K562 (cell line): ENCODE results near the gene MERTK. TPM values are rescaled to one million over a fixed set of nuclear protein-coding genes. Genes with fewer than 3 reads are reported as not detected.

Experiments used
- ATAC-seq: fragments of 200-7000 bp; cut with Tn5 transposase; 3 replicates; pipeline ENCODE4 v1.9.1; 2020; ENCODE audit warnings: moderate library complexity
- BruUV-seq: library from RNA; stranded (reverse); fragments of 400-500 nt; replicated peaks from 2 replicates; lab custom pipeline; 2021; lab: Mats Ljungman, UMichigan
- CTCF ChIA-PET: fragments of 300-600 bp; formaldehyde crosslinking; extraction: SDS; loops from one replicate; lab custom pipeline; 2021; ENCODE audit warnings: low intra/inter-chr PET ratio; lab: Yijun Ruan, JAX
- POLR2A ChIA-PET: fragments of 300-600, 350-650 bp; sonication (Branson Sonifier 250); formaldehyde crosslinking; extraction: SDS; loops from one replicate; lab custom pipeline; 2021; ENCODE audit warnings: antibody characterized with exemption, inconsistent platforms; lab: Yijun Ruan, JAX
- DNase-seq, 4 experiments: peaks; one replicate each; pipeline versions ENCODE4 v3.0.0 to v3.0.0-alpha.2; 2011 to 2018; ENCODE audit warnings: low spot score in 3 of 4, mixed read lengths in 3 of 4; ENCODE audit errors: extremely low read depth in 1 of 4
- FAIRE-seq: peaks from 2 replicates; lab custom pipeline; 2011; peaks lifted over from hg19 to GRCh38; lab: Jason Lieb, UNC
- H2AFZ ChIP-seq: 2 replicates; pipeline ENCODE4 v1.6.0; 2011; ENCODE audit warnings: low read depth, low read length, control low read depth, inconsistent platforms
- H3K27ac ChIP-seq: fragments of 200-600 bp; 3 replicates; pipeline ENCODE4 v1.8.0; 2011; ENCODE audit warnings: low read depth, mild to moderate bottlenecking, control low read depth, inconsistent platforms, low read length, moderate library complexity, mixed read lengths; ENCODE audit errors: extremely low read depth
- H3K27me3 ChIP-seq, 2 experiments: fragments of 300-600 bp in 1 of 2; 2 replicates in 1 of 2; 3 replicates in 1 of 2; pipeline versions ENCODE4 v1.6.0 to v1.8.0; 2011; ENCODE audit warnings: inconsistent platforms in 2 of 2, low read length in 2 of 2, mild to moderate bottlenecking in 1 of 2, mixed read lengths in 1 of 2, moderate library complexity in 1 of 2; ENCODE audit not compliant: control insufficient read depth in 2 of 2, insufficient read depth in 2 of 2
- H3K36me3 ChIP-seq: fragments of 300-600 bp; 3 replicates; pipeline ENCODE4 v1.8.0; 2011; ENCODE audit warnings: mild to moderate bottlenecking, low read length, inconsistent platforms; ENCODE audit not compliant: control insufficient read depth, insufficient read depth
- H3K4me1 ChIP-seq, 2 experiments: fragments of 200-600 bp in 1 of 2; replicated peaks in 1 of 2; 2 replicates in 1 of 2; 3 replicates in 1 of 2; pipeline versions ENCODE4 v1.5.1 to v1.8.0; 2011; ENCODE audit warnings: inconsistent platforms in 2 of 2, low read length in 2 of 2, mild to moderate bottlenecking in 1 of 2, mixed read lengths in 1 of 2, moderate library complexity in 1 of 2; ENCODE audit not compliant: control insufficient read depth in 2 of 2, insufficient read depth in 2 of 2
- H3K4me2 ChIP-seq: 2 replicates; pipeline ENCODE4 v1.6.1; 2011; ENCODE audit warnings: low read length, control low read depth, inconsistent platforms, mixed read lengths; ENCODE audit not compliant: insufficient read depth
- H3K4me3 ChIP-seq: fragments of 200-600 bp; sonication (generic), shearing (Covaris generic); 2 replicates; pipeline ENCODE4 v1.5.1; 2016; ENCODE audit warnings: control low read depth, inconsistent platforms
- H3K79me2 ChIP-seq: fragments of 200-600 bp; 3 replicates; pipeline ENCODE4 v1.8.0; 2011; ENCODE audit warnings: low read length, inconsistent platforms; ENCODE audit not compliant: control insufficient read depth, insufficient read depth
- H3K9ac ChIP-seq, 2 experiments: 2 replicates each; pipeline versions ENCODE4 v1.6.0 to v1.6.1; 2011; ENCODE audit warnings: low read depth in 2 of 2, low read length in 2 of 2, control low read depth in 1 of 2, inconsistent platforms in 1 of 2, mild to moderate bottlenecking in 1 of 2, mixed read lengths in 1 of 2; ENCODE audit not compliant: insufficient read depth in 1 of 2
- H3K9me1 ChIP-seq: one replicate; pipeline ENCODE4 v1.6.0; 2011; ENCODE audit warnings: inconsistent platforms, mild to moderate bottlenecking, low read length, moderate library complexity; ENCODE audit not compliant: control insufficient read depth, insufficient read depth
- H3K9me3 ChIP-seq: replicated peaks from 2 replicates; pipeline ENCODE4 v1.5.1; 2011; ENCODE audit warnings: low read depth, low read length, inconsistent platforms; ENCODE audit not compliant: control insufficient read depth, insufficient read depth
- H4K20me1 ChIP-seq: replicated peaks from 2 replicates; pipeline ENCODE4 v1.6.1; 2011; ENCODE audit warnings: low read length, inconsistent platforms, mixed read lengths; ENCODE audit not compliant: control insufficient read depth, insufficient read depth
- CTBP1 ChIP-seq: fragments of 450-650 bp; IDR thresholded peaks from 2 replicates; pipeline ENCODE4 v1.6.1; 2016; ENCODE audit warnings: borderline replicate concordance
- FOSL1 ChIP-seq: fragments of 200-800 bp; sonication (Bioruptor generic); conservative IDR thresholded peaks from 2 replicates; pipeline ENCODE4 v1.6.1; 2016; ENCODE audit warnings: missing genetic modification characterization, missing compliant biosample characterization
- FOXK2 ChIP-seq, 2 experiments: fragments of 450-650 bp; IDR thresholded peaks in 1 of 2; conservative IDR thresholded peaks in 1 of 2; 2 replicates each; pipeline ENCODE4 v1.6.1; 2016; ENCODE audit warnings: low read depth in 2 of 2, mild to moderate bottlenecking in 1 of 2
- KDM1A ChIP-seq, 2 experiments: fragments of 450-650 bp; IDR thresholded peaks; 2 replicates each; pipeline ENCODE4 v1.6.1; 2016; ENCODE audit warnings: mild to moderate bottlenecking in 2 of 2
- L3MBTL2 ChIP-seq: fragments of 450-650 bp; IDR thresholded peaks from 2 replicates; pipeline ENCODE4 v1.6.1; 2016; ENCODE audit warnings: mild to moderate bottlenecking, moderate library complexity
- NR2C2 ChIP-seq, 2 experiments: fragments of 200-800 bp in 1 of 2; sonication (Bioruptor generic) in 1 of 2; sonication (generic) in 1 of 2; formaldehyde crosslinking in 1 of 2; IDR thresholded peaks; 2 replicates each; pipeline versions ENCODE4 v1.6.1 to v1.8.0; 2016 to 2022; ENCODE audit warnings: mild to moderate bottlenecking in 1 of 2, missing compliant biosample characterization in 1 of 2, missing genetic modification characterization in 1 of 2, missing genetic modification reagents in 1 of 2
- NR4A1 ChIP-seq, 2 experiments: fragments of 250-450 bp in 1 of 2; fragments of 450-650 bp in 1 of 2; sonication (Bioruptor Pico) in 1 of 2; IDR thresholded peaks; 2 replicates each; pipeline versions ENCODE4 v1.4.0 to v1.6.1; 2016 to 2020; ENCODE audit warnings: mild to moderate bottlenecking in 2 of 2, missing compliant biosample characterization in 1 of 2, missing genetic modification characterization in 1 of 2, moderate library complexity in 1 of 2
- PKNOX1 ChIP-seq: fragments of 450-650 bp; IDR thresholded peaks from 2 replicates; pipeline ENCODE4 v1.6.1; 2016
- POLR2G ChIP-seq: fragments of 200-400 bp; formaldehyde crosslinking; IDR thresholded peaks from 2 replicates; pipeline ENCODE4 v1.6.1; 2017; ENCODE audit warnings: low read depth, mild to moderate bottlenecking, antibody characterized with exemption, low read length, moderate library complexity
- RBM17 ChIP-seq: fragments of 200-400 bp; formaldehyde crosslinking; IDR thresholded peaks from 2 replicates; pipeline ENCODE4 v1.6.1; 2017; ENCODE audit warnings: low read depth, mild to moderate bottlenecking, low read length, borderline replicate concordance
- SMARCB1 ChIP-seq: IDR thresholded peaks from 2 replicates; pipeline ENCODE4 v1.6.1; 2011; ENCODE audit warnings: improper control_type of control experiment, low read depth; ENCODE audit not compliant: insufficient read length
- STAG1 ChIP-seq: sonication (generic); formaldehyde crosslinking; IDR thresholded peaks from 2 replicates; pipeline ENCODE4 v1.5.0; 2020; ENCODE audit warnings: missing genetic modification reagents, borderline replicate concordance
- ZBTB34 ChIP-seq: fragments of 250-450 bp; sonication (Bioruptor Pico); IDR thresholded peaks from 2 replicates; pipeline ENCODE4 v1.8.0; 2021; ENCODE audit warnings: mild to moderate bottlenecking, moderate library complexity
- ZNF449 ChIP-seq: fragments of 250-450 bp; sonication (Bioruptor Pico); IDR thresholded peaks from 2 replicates; pipeline ENCODE4 v1.8.0; 2022; ENCODE audit warnings: moderate library complexity, mild to moderate bottlenecking, inconsistent platforms
- ZNF639 ChIP-seq, 2 experiments: fragments of 200-800 bp in 1 of 2; sonication (Bioruptor generic) in 1 of 2; sonication (generic) in 1 of 2; formaldehyde crosslinking in 1 of 2; IDR thresholded peaks in 1 of 2; conservative IDR thresholded peaks in 1 of 2; 2 replicates each; pipeline versions ENCODE4 v1.5.0 to v1.6.1; 2016 to 2020; ENCODE audit warnings: missing compliant biosample characterization in 1 of 2, missing genetic modification characterization in 1 of 2, missing genetic modification reagents in 1 of 2
- WGBS: fragments of 100-300 bp; shearing (Covaris generic); methylation state at CpG from one replicate; pipeline ENCODE4 v1.1.6; 2016; ENCODE audit warnings: low coverage, mixed read lengths; ENCODE audit not compliant: insufficient coverage; ENCODE audit errors: missing lambda C conversion rate; 5-methylcytosine and 5-hydroxymethylcytosine counted together
- in situ Hi-C: fragments of 300-500 bp; cut with MboI; formaldehyde crosslinking; loops from 4 replicates; pipeline ENCODE4 v1.15.0; 2018; ENCODE audit warnings: inconsistent platforms, mixed read lengths
- intact Hi-C: fragments of 100-400 bp; cut with micrococcal nuclease; formaldehyde crosslinking; loops from 2 replicates; pipeline ENCODE4 v1.14.2; 2022
- polyA plus RNA-seq, 8 experiments: library from polyadenylated mRNA; depleted of rRNA in 4 of 8; stranded (reverse) in 5 of 8; unstranded in 3 of 8; fragments of >200 nt; fragmentation: Nextera tagmentation in 2 of 8; fragmentation: Illumina TruSeq in 1 of 8; extraction: Ambion mirVana in 2 of 8; extraction: Trizol in 1 of 8; gene quantifications; 2 replicates each; pipeline versions ENCODE4 v1.2.1 to v1.2.3, GENCODE V29; 2011 to 2014; ENCODE audit warnings: inconsistent platforms in 1 of 8, missing spikeins in 1 of 8
- total RNA-seq, 7 experiments: library from RNA; depleted of rRNA in 6 of 7; stranded (reverse); fragments of >200 nt in 6 of 7; fragmentation: Illumina TruSeq in 2 of 7; extraction: Trizol in 2 of 7; gene quantifications; 2 replicates each; pipeline versions ENCODE4 v1.2.1 to v1.2.3, GENCODE V29; 2011 to 2021; ENCODE audit warnings: low replicate concordance in 1 of 7

Gene MERTK
- total and polyA plus RNA-seq, 9 of the 15 experiments (the other 6 are each of a cell fraction or from before 2014, with no cell fraction given), result 0.23 to 1.6 (median 0.74) TPM

- H2AFZ ChIP-seq, result peak overlapping the region; percentile 78
- no peak overlapping the region for H3K27ac ChIP-seq
- in situ Hi-C loops, result loop anchor here (25.0 kb wide), 1 partner anchor 341 kb away; no protein-coding TSS in a partner anchor
- DNase-seq, result peak; percentile 44 to 69 (median 54)
- peak; percentile 70 for FAIRE-seq
- no peaks in the 10 kb centered on the region for H3K9me1 ChIP-seq
- intact Hi-C loops, result loop anchor here (5.0 kb wide), 1 partner anchor 361 kb away; the partner anchor contains the start of gene ZC3H8
- no peaks in the 10 kb centered on the region for H3K9me3 ChIP-seq
- no peak overlapping the region for H3K4me2 ChIP-seq
- WGBS, result 7% methylated on average over 3 of the region's 3 CpGs
- no peaks in the 10 kb centered on the region for H4K20me1 ChIP-seq
- no peak overlapping the region for H3K4me3 ChIP-seq
- peak; percentile 61 for ATAC-seq
- peaks cover 15 to 24% of the 10 kb centered on the region in 2 experiments for H3K4me1 ChIP-seq
- no peaks in the 10 kb centered on the region for H3K36me3 ChIP-seq
- peaks cover 0 to 6% of the 10 kb centered on the region in 2 experiments; a peak in 2 of 5 replicates for H3K27me3 ChIP-seq
- ChIA-PET POLR2A (interaction anchor here (0.6 to 1.1 kb wide), 3 partner anchors 9 to 12 kb away, joined by 3 to 4 read pairs (median 3); no protein-coding TSS in a partner anchor), CTCF (interaction anchor here (2.1 kb wide), 1 partner anchor 153 kb away, joined by 4 read pairs; no protein-coding TSS in a partner anchor)
- no peak overlapping the region for H3K9ac ChIP-seq
- BruUV-seq, result no TSS peak
- no peaks in the 10 kb centered on the region for H3K79me2 ChIP-seq
- TF ChIP-seq ZNF449 (CRISPR knock-in tag) (no peak), NR4A1 (CRISPR knock-in tag; IDR thresholded peaks at IDR 0.05) (no peak), NR4A1 (tag; IDR thresholded peaks at IDR 0.05) (0 out of 2 replicates have a peak, but pooled peaks have one; percentile 28), FOXK2 (conservative IDR thresholded peaks at IDR 0.05 in 1 of 2, IDR thresholded peaks at IDR 0.05 in 1 of 2; ENCODE audit: low read depth in 2 of 2) (peak; percentile 26 to 45; a peak in 1 of 4 replicates), ZNF639 (CRISPR knock-in tag; conservative IDR thresholded peaks at IDR 0.05 in 1 of 2, IDR thresholded peaks at IDR 0.05 in 1 of 2) (no peak), POLR2G (no peak), FOSL1 (tag) (no peak), STAG1 (CRISPR knock-in tag) (no peak), PKNOX1 (peak; percentile 63), NR2C2 (CRISPR knock-in tag; IDR thresholded peaks at IDR 0.05) (no peak), NR2C2 (tag; IDR thresholded peaks at IDR 0.05) (peak; percentile 58; the same call in 1 of the 2 replicates), ZBTB34 (CRISPR knock-in tag) (no peak), L3MBTL2 (peak; percentile 34; the same call in 1 of the 2 replicates), SMARCB1 (no peak), RBM17 (no peak), CTBP1 (peak; percentile 37; the same call in 1 of the 2 replicates), KDM1A (IDR thresholded peaks at IDR 0.05) (peak in 1 of 2 experiments; percentile 23; a peak in 1 of 4 replicates)
Measured at GRCh38 chr2:111896024-111896423, 2.4 kb upstream of the MERTK start.
